Activated T-cell treated with anti-CD3 and anti-CD28 coated beads, Interleukin-2, amount 50 U/mL, for 72 hours (primary cell): ENCODE measurements around the gene CD164. TPM values are rescaled to one million over a fixed set of nuclear protein-coding genes. Genes with fewer than 3 reads are reported as not detected.
"Not testable (repeated sequence)": the region's sequence is repeated elsewhere in the genome, so short reads cannot be mapped to it uniquely, and the experiment has no call there.

ENCODE experiments used
- ATAC-seq, 2 donors: fragments of 150-1000 bp; cut with Tn5 transposase; replicated peaks in 1 of 2; 2 replicates each; pipeline ENCODE4 v1.10.0; 2021; ENCODE audit warnings: moderate library complexity in 2 of 2, mild to moderate bottlenecking in 1 of 2
- DNase-seq, 2 donors: peaks; one replicate each; pipeline ENCODE4 v3.0.0; 2021 to 2022; ENCODE audit warnings: mixed read lengths in 1 of 2
- H3K27ac Mint-ChIP-seq: one replicate; pipeline ENCODE4 v1.8.0; 2022; ENCODE audit warnings: mild to moderate bottlenecking, moderate library complexity, mixed read lengths
- H3K27me3 Mint-ChIP-seq: one replicate; pipeline ENCODE4 v1.8.0; 2022; ENCODE audit warnings: low read depth, mixed read lengths
- H3K36me3 Mint-ChIP-seq, 2 donors: one replicate each; pipeline ENCODE4 v1.8.0; 2022; ENCODE audit warnings: mixed read lengths in 2 of 2, mild to moderate bottlenecking in 1 of 2; ENCODE audit not compliant: insufficient read depth in 2 of 2
- H3K4me1 Mint-ChIP-seq: one replicate; pipeline ENCODE4 v1.8.0; 2022; ENCODE audit warnings: low read depth, mixed read lengths
- H3K4me3 Mint-ChIP-seq, 2 donors: one replicate each; pipeline ENCODE4 v1.8.0; 2022; ENCODE audit warnings: mild to moderate bottlenecking in 2 of 2, mixed read lengths in 2 of 2, moderate library complexity in 2 of 2
- H3K9me3 Mint-ChIP-seq, 2 donors: one replicate each; pipeline ENCODE4 v1.8.0; 2022; ENCODE audit warnings: mixed read lengths in 2 of 2
- total RNA-seq, 2 donors: library from RNA; stranded (reverse); gene quantifications; one replicate each; pipeline ENCODE4 v1.2.3, GENCODE V29; 2022

The CD164 gene
- total RNA-seq, 2 donors from 2014 or later = 164 to 215 TPM

GRCh38 chr6:109370336-109370735 is 11.9 kb downstream of the CD164 start:
- H3K27ac Mint-ChIP-seq = peak overlapping the region; percentile 84

GRCh38 chr6:109369728-109370127 is 12.5 kb downstream of the CD164 start:
- no peak overlapping the region for H3K4me3 Mint-ChIP-seq
- DNase-seq (no peak), ATAC-seq (no peak)
- H3K4me1 Mint-ChIP-seq = peaks cover 46% of the 10 kb centered on the region
- peak overlapping the region; percentile 86 for H3K27ac Mint-ChIP-seq
- H3K9me3 Mint-ChIP-seq = no peaks in the 10 kb centered on the region
- H3K27me3 Mint-ChIP-seq = no peaks in the 10 kb centered on the region
- H3K36me3 Mint-ChIP-seq = peaks cover 18 to 59% of the 10 kb centered on the region in 2 donors

More at GRCh38 chr6:109370336-109370735, 11.9 kb downstream of the CD164 start:
- H3K4me3 Mint-ChIP-seq = no peak overlapping the region
- no peaks in the 10 kb centered on the region for H3K9me3 Mint-ChIP-seq
- no peak for ATAC-seq
- no peaks in the 10 kb centered on the region for H3K27me3 Mint-ChIP-seq
- peaks cover 18 to 61% of the 10 kb centered on the region in 2 donors for H3K36me3 Mint-ChIP-seq
- peaks cover 52% of the 10 kb centered on the region for H3K4me1 Mint-ChIP-seq
- no peak for DNase-seq

- H3K9me3 Mint-ChIP-seq, ATAC-seq, H3K27me3 Mint-ChIP-seq, DNase-seq, H3K4me3 Mint-ChIP-seq: not testable (repeated sequence)
- H3K36me3 Mint-ChIP-seq = peaks cover 27 to 65% of the 10 kb centered on the region in 2 donors
- peaks cover 17% of the 10 kb centered on the region for H3K4me1 Mint-ChIP-seq
- H3K27ac Mint-ChIP-seq = peak overlapping the region; percentile 76
Measured at GRCh38 chr6:109364382-109365078, 17.7 kb downstream of the CD164 start.

GRCh38 chr6:109363753-109364152 is 18.5 kb downstream of the CD164 start:
- Mint-ChIP-seq H3K4me1 (peaks cover 15% of the 10 kb centered on the region), H3K27me3 (no peaks in the 10 kb centered on the region), H3K36me3 (peaks cover 28 to 67% of the 10 kb centered on the region in 2 donors), H3K9me3 (peaks cover 0 to 3% of the 10 kb centered on the region in 2 donors), H3K4me3 (no peak overlapping the region), H3K27ac (peak overlapping the region; percentile 76)
- no peak for ATAC-seq
- no peak for DNase-seq

GRCh38 chr6:109362102-109362884 is 20.0 kb downstream of the CD164 start:
- Mint-ChIP-seq H3K27me3 (no peaks in the 10 kb centered on the region), H3K4me3 (no peak overlapping the region), H3K4me1 (peaks cover 13% of the 10 kb centered on the region), H3K9me3 (peaks cover 0 to 3% of the 10 kb centered on the region in 2 donors), H3K36me3 (peaks cover 29 to 67% of the 10 kb centered on the region in 2 donors), H3K27ac (peak overlapping the region; percentile 46)
- ATAC-seq (no peak), DNase-seq (no peak)

- H3K36me3 Mint-ChIP-seq = peaks cover 29 to 64% of the 10 kb centered on the region in 2 donors
- DNase-seq = no peak
- ATAC-seq = no peak
- no peaks in the 10 kb centered on the region for H3K27me3 Mint-ChIP-seq
- H3K4me1 Mint-ChIP-seq = peaks cover 8% of the 10 kb centered on the region
- no peak overlapping the region for H3K27ac Mint-ChIP-seq
- H3K9me3 Mint-ChIP-seq = peaks cover 0 to 4% of the 10 kb centered on the region in 2 donors
- H3K4me3 Mint-ChIP-seq = no peak overlapping the region
Measured at GRCh38 chr6:109360791-109361190, 21.5 kb downstream of the CD164 start.

GRCh38 chr6:109360281-109360680 is 22.0 kb downstream of the CD164 start:
- peaks cover 29 to 64% of the 10 kb centered on the region in 2 donors for H3K36me3 Mint-ChIP-seq
- H3K4me3 Mint-ChIP-seq = no peak overlapping the region
- H3K4me1 Mint-ChIP-seq = peaks cover 8% of the 10 kb centered on the region
- H3K9me3 Mint-ChIP-seq = peaks cover 0 to 4% of the 10 kb centered on the region in 2 donors
- ATAC-seq (peak in 1 of 2 donors; percentile 21), DNase-seq (no peak)
- H3K27ac Mint-ChIP-seq = peak overlapping the region; percentile 39
- no peaks in the 10 kb centered on the region for H3K27me3 Mint-ChIP-seq

GRCh38 chr6:109359248-109359647 is 23.0 kb downstream of the CD164 start:
- no peak overlapping the region for H3K27ac Mint-ChIP-seq
- peaks cover 0 to 4% of the 10 kb centered on the region in 2 donors for H3K9me3 Mint-ChIP-seq
- H3K36me3 Mint-ChIP-seq = peaks cover 27 to 59% of the 10 kb centered on the region in 2 donors
- no peaks in the 10 kb centered on the region for H3K27me3 Mint-ChIP-seq
- ATAC-seq = no peak
- no peak for DNase-seq
- peaks cover 8% of the 10 kb centered on the region for H3K4me1 Mint-ChIP-seq
- no peak overlapping the region for H3K4me3 Mint-ChIP-seq

GRCh38 chr6:109358204-109358603 is 24.1 kb downstream of the CD164 start:
- peaks cover 23 to 52% of the 10 kb centered on the region in 2 donors for H3K36me3 Mint-ChIP-seq
- no peak for DNase-seq

GRCh38 chr6:109356237-109356636 is 26.0 kb downstream of the CD164 start:
- DNase-seq (no peak), ATAC-seq (no peak)
- Mint-ChIP-seq H3K4me3 (no peak overlapping the region), H3K27me3 (no peaks in the 10 kb centered on the region), H3K4me1 (peaks cover 8% of the 10 kb centered on the region), H3K36me3 (peaks cover 10 to 39% of the 10 kb centered on the region in 2 donors), H3K27ac (no peak overlapping the region), H3K9me3 (peaks cover 0 to 4% of the 10 kb centered on the region in 2 donors)

More at GRCh38 chr6:109358204-109358603, 24.1 kb downstream of the CD164 start:
- no peak for ATAC-seq
- H3K9me3 Mint-ChIP-seq = peaks cover 0 to 4% of the 10 kb centered on the region in 2 donors
- no peak overlapping the region for H3K4me3 Mint-ChIP-seq
- H3K4me1 Mint-ChIP-seq = peaks cover 8% of the 10 kb centered on the region
- no peak overlapping the region for H3K27ac Mint-ChIP-seq
- no peaks in the 10 kb centered on the region for H3K27me3 Mint-ChIP-seq

GRCh38 chr6:109351231-109352130 is 30.8 kb downstream of the CD164 start:
- ATAC-seq (no peak), DNase-seq (no peak)
- no peaks in the 10 kb centered on the region for H3K4me1 Mint-ChIP-seq

GRCh38 chr6:109349419-109349987 is 32.8 kb downstream of the CD164 start:
- no peaks in the 10 kb centered on the region for H3K9me3 Mint-ChIP-seq
- no peaks in the 10 kb centered on the region for H3K36me3 Mint-ChIP-seq
- DNase-seq (no peak), ATAC-seq (no peak)
- no peaks in the 10 kb centered on the region for H3K4me1 Mint-ChIP-seq
- no peak overlapping the region for H3K27ac Mint-ChIP-seq
- H3K4me3 Mint-ChIP-seq = no peak overlapping the region
- H3K27me3 Mint-ChIP-seq = no peaks in the 10 kb centered on the region

More at GRCh38 chr6:109351231-109352130, 30.8 kb downstream of the CD164 start:
- Mint-ChIP-seq H3K27ac (no peak overlapping the region), H3K9me3 (no peaks in the 10 kb centered on the region), H3K4me3 (no peak overlapping the region), H3K27me3 (no peaks in the 10 kb centered on the region), H3K36me3 (no peaks in the 10 kb centered on the region)
